ENCODE measurements around the gene GNL3L. TPM values are rescaled to one million over a fixed set of nuclear protein-coding genes. Genes with fewer than 3 reads are reported as not detected.

Gene GNL3L
- total RNA-seq, 1 donor from 2014 or later = 25.3 TPM

DNA sequence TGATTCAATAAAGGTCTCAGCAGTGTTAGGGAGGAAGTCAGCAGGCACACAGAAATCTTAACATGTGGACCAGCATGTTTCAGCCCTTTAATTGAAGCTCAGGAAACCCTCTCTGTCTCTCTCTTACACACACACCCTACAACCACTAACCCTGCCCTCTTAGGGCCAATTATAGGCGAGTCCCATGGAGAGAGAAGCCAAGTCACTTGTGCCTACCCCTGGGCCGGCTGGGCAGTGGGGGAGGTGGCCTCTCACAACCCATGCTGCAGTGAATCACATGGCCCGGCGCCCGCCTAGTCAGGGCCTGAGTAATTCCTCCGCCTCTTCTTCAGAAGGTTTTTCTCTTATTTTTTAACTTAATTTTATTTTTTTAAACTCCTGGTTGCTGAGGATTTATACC lies 37.7 kb upstream of the GNL3L start:
- intact Hi-C loops (cut with DNase I) = no loop called here
- H3K27ac ChIP-seq = peak overlapping the region; percentile 26

DNA sequence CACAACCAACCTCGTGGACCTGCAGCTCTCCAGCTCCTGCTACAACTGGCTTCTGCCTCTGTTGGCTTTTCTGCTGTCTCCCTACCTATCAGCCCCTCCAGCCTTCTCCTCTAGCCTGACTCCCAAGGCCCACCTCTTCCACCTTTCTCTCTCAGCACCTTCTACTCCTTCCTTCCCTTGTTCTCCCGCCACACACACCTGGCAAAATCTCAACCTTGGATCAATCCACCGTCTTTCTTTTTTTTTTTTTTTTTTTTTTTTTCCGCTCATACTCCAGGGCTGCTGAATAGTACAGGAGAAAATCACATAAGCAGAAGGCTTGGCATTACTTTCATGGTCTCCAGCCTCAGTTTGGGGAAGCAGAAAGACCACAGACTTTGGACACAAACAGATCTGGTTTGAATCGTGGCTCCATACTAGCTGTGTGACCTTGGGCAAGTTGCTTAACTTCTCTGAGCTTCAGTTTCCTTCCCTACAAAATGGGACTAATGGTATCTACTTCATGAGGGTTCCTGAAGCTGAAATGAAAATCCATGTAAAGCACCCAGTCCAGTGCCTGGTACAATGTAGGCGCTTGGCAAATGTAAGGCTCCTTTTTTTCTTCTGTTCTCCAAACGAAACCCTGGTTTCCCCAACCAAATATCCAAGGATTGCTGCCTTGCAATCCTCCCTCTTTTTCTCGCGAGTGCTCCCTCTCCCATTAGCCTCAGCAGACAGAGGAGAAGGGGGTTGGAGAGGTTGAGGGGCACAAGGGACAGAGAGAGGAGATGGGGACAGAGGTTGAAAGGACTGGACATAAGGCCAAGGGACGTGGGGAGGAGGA lies 35.6 kb upstream of the GNL3L start:
- peaks cover 23% of the 10 kb centered on the region for H3K4me1 ChIP-seq
- peak overlapping the region; percentile 48 to 66 for H3K4me3 ChIP-seq
- no peaks in the 10 kb centered on the region for H3K27me3 ChIP-seq
- TF ChIP-seq POLR2A (IDR thresholded peaks at IDR 0.05) (no peak), POLR2AphosphoS5 (IDR thresholded peaks at IDR 0.05; ENCODE audit: insufficient read depth in 1 of 2, low read depth in 1 of 2) (no peak)
- TF ChIP-seq, protein P1, sequence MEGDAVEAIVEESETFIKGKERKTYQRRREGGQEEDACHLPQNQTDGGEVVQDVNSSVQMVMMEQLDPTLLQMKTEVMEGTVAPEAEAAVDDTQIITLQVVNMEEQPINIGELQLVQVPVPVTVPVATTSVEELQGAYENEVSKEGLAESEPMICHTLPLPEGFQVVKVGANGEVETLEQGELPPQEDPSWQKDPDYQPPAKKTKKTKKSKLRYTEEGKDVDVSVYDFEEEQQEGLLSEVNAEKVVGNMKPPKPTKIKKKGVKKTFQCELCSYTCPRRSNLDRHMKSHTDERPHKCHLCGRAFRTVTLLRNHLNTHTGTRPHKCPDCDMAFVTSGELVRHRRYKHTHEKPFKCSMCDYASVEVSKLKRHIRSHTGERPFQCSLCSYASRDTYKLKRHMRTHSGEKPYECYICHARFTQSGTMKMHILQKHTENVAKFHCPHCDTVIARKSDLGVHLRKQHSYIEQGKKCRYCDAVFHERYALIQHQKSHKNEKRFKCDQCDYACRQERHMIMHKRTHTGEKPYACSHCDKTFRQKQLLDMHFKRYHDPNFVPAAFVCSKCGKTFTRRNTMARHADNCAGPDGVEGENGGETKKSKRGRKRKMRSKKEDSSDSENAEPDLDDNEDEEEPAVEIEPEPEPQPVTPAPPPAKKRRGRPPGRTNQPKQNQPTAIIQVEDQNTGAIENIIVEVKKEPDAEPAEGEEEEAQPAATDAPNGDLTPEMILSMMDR (IDR thresholded peaks at IDR 0.05) = no peak
- H3K9me3 ChIP-seq = no peaks in the 10 kb centered on the region
- H3K36me3 ChIP-seq = no peaks in the 10 kb centered on the region
- intact Hi-C loops (cut with DNase I) = no loop called here
- peak overlapping the region; percentile 87 for H3K27ac ChIP-seq
- DNase-seq (ENCODE audit: extremely low spot score in 2 of 2) = no peak

More for the DNA sequence above, 37.7 kb upstream of the GNL3L start:
- Histone ChIP-seq H3K4me1 (peaks cover 23% of the 10 kb centered on the region), H3K36me3 (no peaks in the 10 kb centered on the region), H3K27me3 (no peaks in the 10 kb centered on the region), H3K9me3 (no peaks in the 10 kb centered on the region), H3K4me3 (no peak overlapping the region)
- DNase-seq (ENCODE audit: extremely low spot score in 2 of 2) = no peak
- TF ChIP-seq, protein P1 (IDR thresholded peaks at IDR 0.05) = no peak
- TF ChIP-seq POLR2A (IDR thresholded peaks at IDR 0.05) = no peak
- no peak for TF ChIP-seq POLR2AphosphoS5 (IDR thresholded peaks at IDR 0.05; ENCODE audit: insufficient read depth in 1 of 2, low read depth in 1 of 2)

DNA sequence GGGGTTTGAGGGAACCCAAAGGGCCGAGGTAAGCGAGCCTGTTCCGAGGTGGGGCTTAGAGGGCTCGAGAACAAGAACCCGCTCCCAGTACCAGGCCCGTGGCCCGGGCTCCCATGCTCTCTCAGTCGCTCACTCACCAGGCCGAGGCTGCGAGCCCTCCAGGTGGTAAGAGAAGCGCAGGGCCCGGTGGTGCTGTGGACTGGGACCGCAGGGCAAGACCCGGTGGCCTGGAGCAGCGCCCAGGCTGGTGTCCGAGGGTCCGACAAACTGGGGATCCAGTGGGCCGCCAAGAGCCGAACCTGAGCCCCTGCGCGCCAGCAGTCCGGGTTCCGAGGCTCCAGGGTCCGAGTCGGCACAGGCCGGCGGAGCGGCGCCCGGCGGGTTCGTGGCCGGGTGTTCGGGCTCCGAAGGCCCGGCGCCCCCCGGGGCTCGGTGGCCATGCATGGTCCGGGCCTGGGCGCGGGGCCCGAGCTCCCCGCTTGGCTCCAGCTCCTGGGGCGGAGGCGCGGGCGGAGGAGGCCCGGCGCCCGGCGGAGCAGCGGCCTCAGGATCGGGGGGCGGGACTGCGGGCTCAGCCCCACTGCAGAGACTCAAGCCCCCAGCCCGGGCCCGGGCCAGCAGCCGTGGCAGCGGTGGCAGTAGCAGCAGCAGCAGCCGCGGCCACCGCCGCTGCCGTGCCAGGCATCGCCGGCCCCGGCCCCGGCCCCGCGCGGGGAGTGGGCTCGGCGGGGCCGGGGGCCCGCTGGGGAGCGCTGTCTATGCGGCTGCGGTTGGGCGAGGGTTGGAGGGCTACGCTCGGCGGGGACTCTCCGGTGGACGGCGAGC lies 34.8 kb upstream of the GNL3L start:
- H3K9me3 ChIP-seq = no peaks in the 10 kb centered on the region
- H3K4me3 ChIP-seq = peak overlapping the region; percentile 48 to 66
- intact Hi-C loops (cut with DNase I) = no loop called here
- no peaks in the 10 kb centered on the region for H3K27me3 ChIP-seq
- H3K36me3 ChIP-seq = no peaks in the 10 kb centered on the region
- H3K4me1 ChIP-seq = peaks cover 23% of the 10 kb centered on the region
- TF ChIP-seq POLR2AphosphoS5 (IDR thresholded peaks at IDR 0.05; ENCODE audit: insufficient read depth in 1 of 2, low read depth in 1 of 2) = no peak
- TF ChIP-seq POLR2A (IDR thresholded peaks at IDR 0.05) = no peak
- TF ChIP-seq, protein P1 (IDR thresholded peaks at IDR 0.05) = no peak
- peak overlapping the region; percentile 87 for H3K27ac ChIP-seq
- DNase-seq (ENCODE audit: extremely low spot score in 2 of 2) = no peak

DNA sequence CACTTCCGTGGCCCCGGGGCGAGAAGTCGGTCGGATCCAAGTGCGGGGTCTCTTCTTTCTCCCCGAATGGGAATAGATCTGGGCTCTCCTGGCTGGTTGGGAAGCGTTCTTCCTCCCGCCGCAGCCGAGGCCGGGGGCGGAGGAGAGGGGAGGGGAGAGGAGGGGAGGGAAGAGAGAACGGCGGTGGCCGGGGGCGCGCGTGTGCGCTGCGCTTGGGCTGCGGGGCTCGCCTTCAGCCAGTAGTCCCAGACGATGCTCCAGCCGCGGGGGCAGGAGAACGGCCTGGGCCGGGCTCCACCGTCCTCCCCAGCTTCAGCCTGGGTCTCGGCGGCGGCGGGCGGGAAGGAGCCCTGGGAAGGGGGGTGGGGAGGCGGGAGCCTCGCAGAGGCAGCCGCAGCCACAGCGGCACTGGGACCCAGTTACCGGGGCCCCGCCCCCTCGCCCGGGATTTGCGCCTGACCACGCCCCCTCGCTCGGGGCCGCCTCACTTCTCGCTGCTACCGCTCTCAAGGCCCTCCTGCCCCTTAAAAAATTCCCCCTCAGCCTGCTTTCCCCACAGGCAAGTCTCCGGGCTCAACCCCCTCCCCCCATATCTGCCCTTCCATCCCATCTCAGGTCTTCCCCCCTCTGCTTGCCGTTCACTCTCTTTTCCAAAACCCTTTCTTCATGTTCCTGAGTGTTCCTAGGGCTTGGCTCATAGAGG lies 34.1 kb upstream of the GNL3L start, which contains the start of gene FGD1:
Gene FGD1, minus strand, starts transcription at position 421 of the 703 bp plus-strand sequence. CDS start 802 bp downstream, outside the sequence.
- peaks cover 23% of the 10 kb centered on the region for H3K4me1 ChIP-seq
- no peaks in the 10 kb centered on the region for H3K27me3 ChIP-seq
- peak within 1 kb of the TSS; percentile 48 to 66 for H3K4me3 ChIP-seq
- peak within 1 kb of the TSS; percentile 87 for H3K27ac ChIP-seq
- intact Hi-C loops (cut with DNase I) = no loop called here
- no peaks in the 10 kb centered on the region for H3K36me3 ChIP-seq
- TF ChIP-seq, protein P1 (IDR thresholded peaks at IDR 0.05) = no peak
- TF ChIP-seq POLR2A (IDR thresholded peaks at IDR 0.05) (no peak), POLR2AphosphoS5 (IDR thresholded peaks at IDR 0.05; ENCODE audit: insufficient read depth in 1 of 2, low read depth in 1 of 2) (peak in 1 of 2 donors; percentile 46)
- DNase-seq (ENCODE audit: extremely low spot score in 2 of 2) = no peak
- no peaks in the 10 kb centered on the region for H3K9me3 ChIP-seq
